Astrocyte (in vitro differentiated cells and primary cell): Measurements from ENCODE around the gene CCT5. TPM values are rescaled to one million over a fixed set of nuclear protein-coding genes. Genes with fewer than 3 reads are reported as not detected.

Experiments
- DNase-seq: peaks from one replicate; pipeline ENCODE4 v3.0.0-alpha.2; 2010; ENCODE audit warnings: low read depth
- FAIRE-seq: peaks from 2 replicates; lab custom pipeline; 2011; peaks lifted over from hg19 to GRCh38; lab: Jason Lieb, UNC
- H2AFZ ChIP-seq: 2 replicates; pipeline ENCODE4 v1.6.0; 2012; ENCODE audit warnings: low read depth, low read length, inconsistent platforms
- H3K27ac ChIP-seq: 2 replicates; pipeline ENCODE4 v1.5.1; 2011; ENCODE audit warnings: low read depth, low read length, inconsistent platforms
- H3K27me3 ChIP-seq: 2 replicates; pipeline ENCODE4 v1.6.0; 2011; ENCODE audit warnings: low read length, inconsistent platforms; ENCODE audit not compliant: insufficient read depth
- H3K36me3 ChIP-seq: 2 replicates; pipeline ENCODE4 v1.5.1; 2011; ENCODE audit warnings: low read length, inconsistent platforms; ENCODE audit not compliant: insufficient read depth
- H3K4me1 ChIP-seq: 2 replicates; pipeline ENCODE4 v1.5.1; 2011; ENCODE audit warnings: low read length, inconsistent platforms; ENCODE audit not compliant: insufficient read depth
- H3K4me2 ChIP-seq: 2 replicates; pipeline ENCODE4 v1.6.0; 2012; ENCODE audit warnings: low read length, inconsistent platforms
- H3K4me3 ChIP-seq: 2 replicates; pipeline ENCODE4 v1.5.1; 2011; ENCODE audit warnings: low read depth, mild to moderate bottlenecking, low read length, inconsistent platforms; ENCODE audit not compliant: insufficient read depth
- H3K79me2 ChIP-seq: 2 replicates; pipeline ENCODE4 v1.6.0; 2012; ENCODE audit warnings: mild to moderate bottlenecking, low read length, inconsistent platforms; ENCODE audit not compliant: insufficient read depth
- H3K9ac ChIP-seq: 2 replicates; pipeline ENCODE4 v1.6.0; 2012; ENCODE audit warnings: mild to moderate bottlenecking, low read length, inconsistent platforms
- H3K9me3 ChIP-seq: 2 replicates; pipeline ENCODE4 v1.5.1; 2012; ENCODE audit warnings: low read depth, mild to moderate bottlenecking, low read length, inconsistent platforms; ENCODE audit not compliant: insufficient read depth
- H4K20me1 ChIP-seq: 2 replicates; pipeline ENCODE4 v1.6.0; 2012; ENCODE audit warnings: low read length, inconsistent platforms; ENCODE audit not compliant: insufficient read depth
- H3K27ac Mint-ChIP-seq: one replicate; pipeline ENCODE4 v1.8.0; 2021; ENCODE audit warnings: mild to moderate bottlenecking, mixed read lengths; ENCODE audit not compliant: unreplicated experiment
- H3K27me3 Mint-ChIP-seq: one replicate; pipeline ENCODE4 v1.8.0; 2021; ENCODE audit warnings: low read depth, mixed read lengths; ENCODE audit not compliant: unreplicated experiment
- H3K36me3 Mint-ChIP-seq: one replicate; pipeline ENCODE4 v1.8.0; 2021; ENCODE audit warnings: low read depth, mixed read lengths; ENCODE audit not compliant: unreplicated experiment
- H3K4me1 Mint-ChIP-seq: one replicate; pipeline ENCODE4 v1.8.0; 2021; ENCODE audit warnings: low read depth, mixed read lengths; ENCODE audit not compliant: unreplicated experiment
- H3K4me3 Mint-ChIP-seq: one replicate; pipeline ENCODE4 v1.8.0; 2021; ENCODE audit warnings: mild to moderate bottlenecking, moderate library complexity, mixed read lengths; ENCODE audit not compliant: unreplicated experiment
- H3K9me3 Mint-ChIP-seq: one replicate; pipeline ENCODE4 v1.8.0; 2021; ENCODE audit warnings: mild to moderate bottlenecking, mixed read lengths; ENCODE audit not compliant: unreplicated experiment
- CTCF ChIP-seq: IDR thresholded peaks from 2 replicates; pipeline ENCODE4 v1.5.1; 2011; ENCODE audit warnings: low read depth, mild to moderate bottlenecking, inconsistent platforms, low read length, moderate library complexity; ENCODE audit not compliant: insufficient read depth
- EZH2 ChIP-seq: IDR thresholded peaks from 2 replicates; pipeline ENCODE4 v1.6.1; 2012; ENCODE audit warnings: mild to moderate bottlenecking, low read length, inconsistent platforms; ENCODE audit not compliant: insufficient read depth
- total RNA-seq: library from RNA; stranded (reverse); gene quantifications from 2 replicates; pipeline ENCODE4 v1.2.1, GENCODE V29; 2021

CCT5 gene
- total RNA-seq, 1 donor from 2014 or later, result 276 TPM

- H3K79me2 ChIP-seq, result no peaks in the 10 kb centered on the region
- H3K4me1 ChIP-seq, result no peaks in the 10 kb centered on the region
- Mint-ChIP-seq H3K27ac (no peak overlapping the region), H3K4me3 (no peak overlapping the region), H3K27me3 (peaks cover 5% of the 10 kb centered on the region), H3K9me3 (no peaks in the 10 kb centered on the region), H3K4me1 (peaks cover 8% of the 10 kb centered on the region), H3K36me3 (peaks cover 15% of the 10 kb centered on the region)
- DNase-seq (no peak), FAIRE-seq (no peak)
- H2AFZ ChIP-seq, result no peak overlapping the region
- no peak for TF ChIP-seq EZH2
- TF ChIP-seq CTCF, result no peak
- H4K20me1 ChIP-seq, result no peaks in the 10 kb centered on the region
- no peak overlapping the region for H3K4me2 ChIP-seq
- H3K27ac ChIP-seq, result no peak overlapping the region
- no peaks in the 10 kb centered on the region for H3K9me3 ChIP-seq
- peaks cover 5% of the 10 kb centered on the region for H3K36me3 ChIP-seq
- no peak overlapping the region for H3K4me3 ChIP-seq
- no peak overlapping the region for H3K9ac ChIP-seq
- no peaks in the 10 kb centered on the region for H3K27me3 ChIP-seq
Measured at GRCh38 chr5:10279328-10279727, 29.2 kb downstream of the CCT5 start.

DNA sequence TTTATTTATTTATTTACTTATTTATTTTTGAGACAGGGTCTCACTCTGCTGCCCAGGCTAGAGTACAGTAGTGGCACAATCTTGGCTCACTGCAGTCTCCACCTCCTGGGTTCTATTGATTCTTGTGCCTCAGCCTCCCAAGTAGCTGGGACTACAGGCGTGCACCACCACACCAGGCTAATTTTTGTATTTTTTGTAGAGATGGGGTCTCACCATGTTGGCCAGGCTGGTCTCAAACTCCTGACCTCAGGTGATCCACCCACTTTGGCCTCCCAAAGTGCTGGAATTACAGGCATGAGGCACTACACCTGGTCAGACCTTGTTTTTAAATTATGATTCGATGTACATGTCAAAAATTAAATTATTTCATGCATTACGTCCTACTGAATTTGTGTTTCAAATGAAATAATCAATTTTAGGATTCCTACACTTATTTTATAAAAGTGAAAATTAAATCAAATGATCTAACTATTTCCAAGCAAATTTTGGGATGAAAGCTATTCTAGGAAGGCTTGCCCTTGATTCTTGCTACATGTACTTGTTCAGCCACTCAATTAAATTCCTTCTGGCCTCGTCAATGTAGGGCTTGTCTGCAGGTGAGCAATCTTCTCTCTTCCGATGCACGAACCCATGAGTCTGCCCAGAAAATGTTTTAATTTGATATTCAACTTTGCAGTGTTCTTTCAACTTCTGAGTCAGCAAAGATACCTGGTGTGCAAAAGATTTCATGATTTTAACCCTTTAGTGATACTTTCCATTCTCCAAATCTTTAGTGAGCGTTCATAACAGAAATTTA is 30.0 kb downstream of the CCT5 start:
- Mint-ChIP-seq H3K9me3 (no peaks in the 10 kb centered on the region), H3K27me3 (peaks cover 5% of the 10 kb centered on the region), H3K36me3 (peaks cover 15% of the 10 kb centered on the region), H3K4me3 (no peak overlapping the region), H3K4me1 (peaks cover 8% of the 10 kb centered on the region), H3K27ac (no peak overlapping the region)
- Histone ChIP-seq H3K9me3 (no peaks in the 10 kb centered on the region), H3K27me3 (no peaks in the 10 kb centered on the region), H3K36me3 (peaks cover 5% of the 10 kb centered on the region), H3K27ac (no peak overlapping the region), H3K4me1 (no peaks in the 10 kb centered on the region), H3K79me2 (no peaks in the 10 kb centered on the region), H3K4me2 (no peak overlapping the region), H2AFZ (no peak overlapping the region), H3K4me3 (no peak overlapping the region), H4K20me1 (no peaks in the 10 kb centered on the region), H3K9ac (no peak overlapping the region)
- DNase-seq, result no peak
- FAIRE-seq, result no peak
- TF ChIP-seq CTCF (no peak), EZH2 (no peak)
